A549 (cell line): ENCODE results near the gene PYGB. TPM values are rescaled to one million over a fixed set of nuclear protein-coding genes. Genes with fewer than 3 reads are reported as not detected.

Experiments used
- ATAC-seq, 2 experiments: fragments of 200-7000 bp in 1 of 2; fragments of >200 bp in 1 of 2; cut with Nextera tagmentation in 1 of 2; cut with Tn5 transposase in 1 of 2; 3 replicates each; pipeline versions ENCODE4 v1.8.0 to v1.9.1; 2018 to 2020; ENCODE audit warnings: mild to moderate bottlenecking in 1 of 2, moderate library complexity in 1 of 2
- CTCF ChIA-PET: fragments of 300-600 bp; sonication (Branson Sonifier 250); formaldehyde crosslinking; extraction: SDS; loops from one replicate; lab custom pipeline; 2021; ENCODE audit warnings: antibody characterized with exemption, inconsistent platforms; lab: Yijun Ruan, JAX
- POLR2A ChIA-PET: fragments of 350-600 bp; formaldehyde crosslinking; extraction: SDS; loops from one replicate; lab custom pipeline; 2021; ENCODE audit warnings: antibody characterized with exemption, inconsistent platforms; lab: Yijun Ruan, JAX
- DNase-seq, 2 experiments: peaks; one replicate each; pipeline versions ENCODE4 v3.0.0 to v3.0.0-alpha.2; 2011 to 2016; ENCODE audit warnings: low read depth in 1 of 2, low spot score in 1 of 2
- FAIRE-seq: peaks from 2 replicates; lab custom pipeline; 2011; peaks lifted over from hg19 to GRCh38; lab: Jason Lieb, UNC
- H3K27ac ChIP-seq, 2 experiments: fragments of >200 bp; sonication (Bioruptor Twin); formaldehyde crosslinking; 3 replicates each; pipeline ENCODE4 v1.5.1; 2016 to 2017
- H3K4me1 ChIP-seq: fragments of >200 bp; sonication (Bioruptor Twin); formaldehyde crosslinking; 3 replicates; pipeline ENCODE4 v1.6.1; 2016
- H3K4me2 ChIP-seq: fragments of >200 bp; sonication (Bioruptor Twin); formaldehyde crosslinking; 3 replicates; pipeline ENCODE4 v1.6.1; 2016
- H3K4me3 ChIP-seq: fragments of >200 bp; sonication (Bioruptor Twin); formaldehyde crosslinking; 3 replicates; pipeline ENCODE4 v1.5.1; 2016
- H3K9me3 ChIP-seq: fragments of >200 bp; sonication (Bioruptor Twin); formaldehyde crosslinking; 3 replicates; pipeline ENCODE4 v1.6.1; 2016
- BHLHE40 ChIP-seq: IDR thresholded peaks from 2 replicates; pipeline ENCODE4 v1.6.1; 2012; ENCODE audit warnings: low read depth, low read length, inconsistent platforms
- CHD4 ChIP-seq: fragments of 200-600 bp; sonication (generic); IDR thresholded peaks from 2 replicates; pipeline ENCODE4 v1.6.1; 2016; ENCODE audit warnings: antibody characterized with exemption, mild to moderate bottlenecking, borderline replicate concordance
- EHMT2 ChIP-seq: fragments of 200-600 bp; sonication (generic); IDR thresholded peaks from 2 replicates; pipeline ENCODE4 v1.6.1; 2016; ENCODE audit warnings: antibody characterized with exemption, low read depth, mild to moderate bottlenecking, moderate library complexity
- FOXS1 ChIP-seq: fragments of 250-450 bp; sonication (Bioruptor Pico); IDR thresholded peaks from 2 replicates; pipeline ENCODE4 v1.5.0; 2020; ENCODE audit warnings: mild to moderate bottlenecking, moderate library complexity
- HOXA7 ChIP-seq: fragments of 250-450 bp; sonication (Bioruptor Pico); IDR thresholded peaks from 2 replicates; pipeline ENCODE4 v1.5.0; 2020; ENCODE audit warnings: mild to moderate bottlenecking, moderate library complexity
- HOXB13 ChIP-seq: fragments of 250-450 bp; sonication (Bioruptor Pico); IDR thresholded peaks from 2 replicates; pipeline ENCODE4 v1.5.0; 2020; ENCODE audit warnings: low read depth, mild to moderate bottlenecking, moderate library complexity
- HOXB5 ChIP-seq: fragments of 250-450 bp; sonication (Bioruptor Pico); IDR thresholded peaks from 2 replicates; pipeline ENCODE4 v1.5.0; 2020; ENCODE audit warnings: mild to moderate bottlenecking, moderate library complexity
- MAFK ChIP-seq: fragments of 450-650 bp; IDR thresholded peaks from 2 replicates; pipeline ENCODE4 v1.6.1; 2014; ENCODE audit not compliant: partially characterized antibody
- PBX3 ChIP-seq: IDR thresholded peaks from 2 replicates; pipeline ENCODE4 v1.6.1; 2012
- RNF2 ChIP-seq: fragments of 200-600 bp; sonication (generic); IDR thresholded peaks from 2 replicates; pipeline ENCODE4 v1.6.1; 2016; ENCODE audit warnings: low read depth, mild to moderate bottlenecking, antibody characterized with exemption, moderate library complexity, borderline replicate concordance
- TP53 ChIP-seq: fragments of 250-450 bp; sonication (Bioruptor Pico); IDR thresholded peaks from 2 replicates; pipeline ENCODE4 v1.5.0; 2021; ENCODE audit warnings: mild to moderate bottlenecking, moderate library complexity
- ZC3H11A ChIP-seq: fragments of 450-650 bp; IDR thresholded peaks from 2 replicates; pipeline ENCODE4 v1.6.1; 2014; ENCODE audit warnings: antibody characterized with exemption, mild to moderate bottlenecking
- ZSCAN20 ChIP-seq: fragments of 250-450 bp; sonication (Bioruptor Pico); IDR thresholded peaks from 2 replicates; pipeline ENCODE4 v1.8.0; 2022; ENCODE audit warnings: mild to moderate bottlenecking, moderate library complexity
- WGBS: methylation state at CpG from one replicate; pipeline ENCODE4 v1.1.6; 2017; ENCODE audit errors: missing lambda C conversion rate; 5-methylcytosine and 5-hydroxymethylcytosine counted together
- polyA plus RNA-seq, 4 experiments: library from polyadenylated mRNA; depleted of rRNA in 3 of 4; stranded (reverse); fragments of >200 nt; fragmentation: RNase III in 1 of 4; extraction: RNeasy Plus Mini Kit Qiagen cat#74134 plus additional on column Dnase treatment in 1 of 4; gene quantifications; 2 replicates in 3 of 4; 3 replicates in 1 of 4; pipeline ENCODE4 v1.2.3, GENCODE V29; 2011 to 2017
- TF ChIP-seq, protein P1 (sequence below): IDR thresholded peaks from 2 replicates; pipeline ENCODE4 v1.6.1; 2012; ENCODE audit warnings: low read depth, borderline replicate concordance

The PYGB gene
- polyA plus RNA-seq, 2 of the 4 experiments (the other 2 are of a cell fraction), result 93.2 to 100 TPM

GRCh38 chr20:25301357-25301920, 53.6 kb downstream of the PYGB start:
- POLR2A ChIA-PET, result interaction anchor here (1.0 to 3.6 kb wide), 3 partner anchors 8 to 98 kb away, joined by 3 to 21 read pairs (median 3); no protein-coding TSS in a partner anchor
- H3K4me1 ChIP-seq, result peaks cover 48% of the 10 kb centered on the region
- ATAC-seq, result peak; percentile 2 to 10; a peak in 5 of 6 replicates

GRCh38 chr20:25302596-25302995, 54.7 kb downstream of the PYGB start:
- peak overlapping the region; percentile 53 to 72; a peak in 4 of 6 replicates for H3K27ac ChIP-seq
- TF ChIP-seq PBX3, result no peak
- no peak for TF ChIP-seq FOXS1 (CRISPR knock-in tag)
- TF ChIP-seq TP53 (CRISPR knock-in tag), result no peak
- TF ChIP-seq ZSCAN20 (CRISPR knock-in tag), result no peak
- TF ChIP-seq, all 56 proteins: peak for 0
- CTCF ChIA-PET, result interaction anchor here (0.7 to 5.4 kb wide), 7 partner anchors 8 to 308 kb away, joined by 3 to 72 read pairs (median 6); no protein-coding TSS in a partner anchor
- WGBS, result 96% methylated on average over 6 of the region's 6 CpGs
- Histone ChIP-seq H3K9me3 (no peaks in the 10 kb centered on the region), H3K4me2 (no peak overlapping the region), H3K4me3 (no peak overlapping the region), H3K4me1 (peaks cover 44% of the 10 kb centered on the region)
- ATAC-seq (no peak), DNase-seq (no peak), FAIRE-seq (no peak)
- POLR2A ChIA-PET, result no interaction called here

More at GRCh38 chr20:25301357-25301920, 53.6 kb downstream of the PYGB start:
- no peak for FAIRE-seq
- Histone ChIP-seq H3K4me3 (no peak overlapping the region), H3K9me3 (no peaks in the 10 kb centered on the region), H3K27ac (peak overlapping the region; percentile 53 to 72), H3K4me2 (no peak overlapping the region)
- CTCF ChIA-PET, result interaction anchor here (0.6 to 5.4 kb wide), 9 partner anchors 8 to 307 kb away, joined by 3 to 72 read pairs (median 3); no protein-coding TSS in a partner anchor
- DNase-seq, result no peak
- no peak for TF ChIP-seq HOXA7
- TF ChIP-seq RNF2, result no peak
- TF ChIP-seq CHD4, result no peak
- no peak for TF ChIP-seq MAFK
- no peak for TF ChIP-seq HOXB5
- TF ChIP-seq EHMT2, result no peak
- WGBS, result 87% methylated on average over 9 of the region's 9 CpGs

DNA sequence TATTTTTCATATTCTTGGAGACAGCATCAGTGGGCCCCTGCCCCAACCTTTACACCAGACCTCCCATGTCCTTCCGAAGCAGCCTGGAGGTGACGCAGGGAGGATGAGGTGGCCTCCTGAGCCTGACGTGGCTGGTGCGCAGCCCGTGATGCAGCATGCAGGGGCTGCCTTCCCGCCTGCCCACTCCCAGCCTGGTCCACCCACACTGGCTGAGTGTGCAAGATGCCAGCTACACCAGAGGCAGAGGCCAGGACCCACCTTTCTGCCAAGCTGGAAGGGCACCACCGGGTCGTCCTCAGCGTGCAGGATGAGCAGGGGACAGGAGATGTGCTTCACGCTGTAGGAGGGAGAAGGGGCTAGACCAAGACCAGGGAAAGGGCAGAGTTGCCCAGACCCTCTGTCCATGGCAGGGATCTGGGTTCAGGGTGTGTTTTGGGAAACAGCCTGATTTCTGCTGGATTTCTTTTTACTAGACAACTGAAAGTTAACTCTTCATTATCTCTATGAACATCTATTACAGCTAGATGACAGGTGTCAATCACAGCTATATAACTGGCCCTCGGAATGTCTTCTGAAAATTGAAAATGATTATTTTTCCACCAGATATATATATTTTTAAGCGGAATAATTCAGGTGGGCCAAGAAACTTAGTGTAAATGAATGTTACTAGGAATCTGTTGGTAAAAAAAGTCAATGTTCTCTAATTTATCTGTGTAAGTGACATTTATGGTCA, 55.6 kb downstream of the PYGB start:
- no peak for ATAC-seq
- Histone ChIP-seq H3K4me3 (no peak overlapping the region), H3K4me1 (peaks cover 51% of the 10 kb centered on the region), H3K9me3 (no peaks in the 10 kb centered on the region), H3K27ac (peak overlapping the region; percentile 53 to 72; a peak in 4 of 6 replicates), H3K4me2 (no peak overlapping the region)
- no peak for FAIRE-seq
- POLR2A ChIA-PET, result no interaction called here
- TF ChIP-seq BHLHE40 (no peak), HOXB13 (no peak), ZC3H11A (no peak)
- TF ChIP-seq, protein P1, sequence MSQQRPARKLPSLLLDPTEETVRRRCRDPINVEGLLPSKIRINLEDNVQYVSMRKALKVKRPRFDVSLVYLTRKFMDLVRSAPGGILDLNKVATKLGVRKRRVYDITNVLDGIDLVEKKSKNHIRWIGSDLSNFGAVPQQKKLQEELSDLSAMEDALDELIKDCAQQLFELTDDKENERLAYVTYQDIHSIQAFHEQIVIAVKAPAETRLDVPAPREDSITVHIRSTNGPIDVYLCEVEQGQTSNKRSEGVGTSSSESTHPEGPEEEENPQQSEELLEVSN, result no peak
- DNase-seq, result no peak
- CTCF ChIA-PET, result interaction anchor here (0.7 to 3.3 kb wide), 7 partner anchors 8 to 96 kb away, joined by 3 to 14 read pairs (median 6); no protein-coding TSS in a partner anchor
- WGBS, result 92% methylated on average over 12 of the region's 12 CpGs

GRCh38 chr20:25304025-25304549, 56.2 kb downstream of the PYGB start:
- peak; percentile 43 for FAIRE-seq

More at GRCh38 chr20:25304025-25304549, 56.2 kb downstream of the PYGB start:
- ChIA-PET POLR2A (no interaction called here), CTCF (interaction anchor here (0.7 to 3.3 kb wide), 6 partner anchors 8 to 95 kb away, joined by 3 to 14 read pairs (median 6); no protein-coding TSS in a partner anchor)
- peaks cover 51% of the 10 kb centered on the region for H3K4me1 ChIP-seq
- H3K4me3 ChIP-seq, result no peak overlapping the region
- ATAC-seq (no peak), DNase-seq (no peak)
- H3K9me3 ChIP-seq, result no peaks in the 10 kb centered on the region
- no peak for TF ChIP-seq ZSCAN20 (CRISPR knock-in tag)
- no peak for TF ChIP-seq ZC3H11A
- no peak overlapping the region for H3K4me2 ChIP-seq
- 91% methylated on average over 10 of the region's 11 CpGs for WGBS
- peak overlapping the region; percentile 20 to 48; a peak in 3 of 6 replicates for H3K27ac ChIP-seq
